K562 (cell line): ENCODE measurements around the gene CRIM1. TPM values are rescaled to one million over a fixed set of nuclear protein-coding genes. Genes with fewer than 3 reads are reported as not detected.

ENCODE experiments used
- CREB1 ChIP-seq, 2 experiments: sonication (generic) in 1 of 2; formaldehyde crosslinking in 1 of 2; IDR thresholded peaks; 2 replicates each; pipeline versions ENCODE4 v1.6.1 to v1.8.0; 2012 to 2022; ENCODE audit warnings: inconsistent platforms in 1 of 2, mild to moderate bottlenecking in 1 of 2, missing genetic modification reagents in 1 of 2, moderate library complexity in 1 of 2
- FUS ChIP-seq: fragments of 200-400 bp; formaldehyde crosslinking; optimal IDR thresholded peaks from 2 replicates; pipeline ENCODE3; 2017; ENCODE audit warnings: low read depth, low read length
- MCM7 ChIP-seq, 2 experiments: fragments of 450-650 bp; IDR thresholded peaks; 2 replicates each; pipeline ENCODE4 v1.6.1; 2016 to 2018
- MED1 ChIP-seq: sonication (generic); formaldehyde crosslinking; IDR thresholded peaks from 2 replicates; pipeline ENCODE4 v1.8.1; 2023; ENCODE audit warnings: missing genetic modification reagents, borderline replicate concordance
- PCBP2 ChIP-seq: fragments of 200-400 bp; formaldehyde crosslinking; IDR thresholded peaks from 2 replicates; pipeline ENCODE4 v1.6.1; 2018; ENCODE audit warnings: low read length, low read depth, mild to moderate bottlenecking, moderate library complexity; ENCODE audit not compliant: poor library complexity, severe bottlenecking
- PREB ChIP-seq: sonication (generic); formaldehyde crosslinking; IDR thresholded peaks from 2 replicates; pipeline ENCODE4 v1.8.1; 2023; ENCODE audit warnings: mild to moderate bottlenecking, missing genetic modification reagents
- ZBED1 ChIP-seq: IDR thresholded peaks from 2 replicates; pipeline ENCODE4 v1.6.1; 2014
- ZNF224 ChIP-seq: sonication (generic); formaldehyde crosslinking; IDR thresholded peaks from 2 replicates; pipeline ENCODE4 v1.8.0; 2022; ENCODE audit warnings: mild to moderate bottlenecking, missing genetic modification reagents
- ZNF79 ChIP-seq: fragments of 250-450 bp; sonication (Bioruptor Pico); IDR thresholded peaks from 2 replicates; pipeline ENCODE4 v1.4.0; 2020; ENCODE audit warnings: low read depth, mild to moderate bottlenecking, moderate library complexity
- polyA plus RNA-seq, 8 experiments: library from polyadenylated mRNA; depleted of rRNA in 4 of 8; stranded (reverse) in 5 of 8; unstranded in 3 of 8; fragments of >200 nt; fragmentation: Nextera tagmentation in 2 of 8; fragmentation: Illumina TruSeq in 1 of 8; extraction: Ambion mirVana in 2 of 8; extraction: Trizol in 1 of 8; gene quantifications; 2 replicates each; pipeline versions ENCODE4 v1.2.1 to v1.2.3, GENCODE V29; 2011 to 2014; ENCODE audit warnings: inconsistent platforms in 1 of 8, missing spikeins in 1 of 8
- total RNA-seq, 7 experiments: library from RNA; depleted of rRNA in 6 of 7; stranded (reverse); fragments of >200 nt in 6 of 7; fragmentation: Illumina TruSeq in 2 of 7; extraction: Trizol in 2 of 7; gene quantifications; 2 replicates each; pipeline versions ENCODE4 v1.2.1 to v1.2.3, GENCODE V29; 2011 to 2021; ENCODE audit warnings: low replicate concordance in 1 of 7
- TF ChIP-seq, protein P1 (sequence below): fragments of 200-600 bp; sonication (generic); IDR thresholded peaks from one replicate; pipeline ENCODE4 v1.6.1; 2012; ENCODE audit warnings: mild to moderate bottlenecking, low read depth, low read length, inconsistent platforms

Gene CRIM1
- total and polyA plus RNA-seq, 9 of the 15 experiments (the other 6 are each of a cell fraction or from before 2014, with no cell fraction given), result 0.01 to 0.36 (median 0.06) TPM; not detected in 1

DNA sequence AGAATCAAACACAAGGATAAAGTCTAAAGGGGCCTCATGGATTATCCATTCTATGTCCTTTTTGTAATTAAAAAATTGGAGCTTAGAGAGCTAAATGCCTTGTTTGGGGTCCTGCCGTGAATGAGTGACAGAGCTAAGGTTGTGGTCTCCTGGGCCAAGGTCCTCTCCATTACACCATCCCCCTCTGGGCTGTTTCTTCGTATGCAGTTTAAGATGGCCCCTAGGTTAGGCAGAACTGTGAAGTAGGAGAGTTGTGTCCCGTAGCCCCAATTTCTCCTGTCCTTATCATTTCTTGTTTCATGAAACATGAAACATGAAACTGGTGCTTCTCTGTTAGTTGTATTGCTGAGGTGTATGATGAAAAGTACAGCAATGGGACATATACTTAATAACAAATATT, 32.9 kb downstream of the CRIM1 start (continued):
- TF ChIP-seq, protein P1, sequence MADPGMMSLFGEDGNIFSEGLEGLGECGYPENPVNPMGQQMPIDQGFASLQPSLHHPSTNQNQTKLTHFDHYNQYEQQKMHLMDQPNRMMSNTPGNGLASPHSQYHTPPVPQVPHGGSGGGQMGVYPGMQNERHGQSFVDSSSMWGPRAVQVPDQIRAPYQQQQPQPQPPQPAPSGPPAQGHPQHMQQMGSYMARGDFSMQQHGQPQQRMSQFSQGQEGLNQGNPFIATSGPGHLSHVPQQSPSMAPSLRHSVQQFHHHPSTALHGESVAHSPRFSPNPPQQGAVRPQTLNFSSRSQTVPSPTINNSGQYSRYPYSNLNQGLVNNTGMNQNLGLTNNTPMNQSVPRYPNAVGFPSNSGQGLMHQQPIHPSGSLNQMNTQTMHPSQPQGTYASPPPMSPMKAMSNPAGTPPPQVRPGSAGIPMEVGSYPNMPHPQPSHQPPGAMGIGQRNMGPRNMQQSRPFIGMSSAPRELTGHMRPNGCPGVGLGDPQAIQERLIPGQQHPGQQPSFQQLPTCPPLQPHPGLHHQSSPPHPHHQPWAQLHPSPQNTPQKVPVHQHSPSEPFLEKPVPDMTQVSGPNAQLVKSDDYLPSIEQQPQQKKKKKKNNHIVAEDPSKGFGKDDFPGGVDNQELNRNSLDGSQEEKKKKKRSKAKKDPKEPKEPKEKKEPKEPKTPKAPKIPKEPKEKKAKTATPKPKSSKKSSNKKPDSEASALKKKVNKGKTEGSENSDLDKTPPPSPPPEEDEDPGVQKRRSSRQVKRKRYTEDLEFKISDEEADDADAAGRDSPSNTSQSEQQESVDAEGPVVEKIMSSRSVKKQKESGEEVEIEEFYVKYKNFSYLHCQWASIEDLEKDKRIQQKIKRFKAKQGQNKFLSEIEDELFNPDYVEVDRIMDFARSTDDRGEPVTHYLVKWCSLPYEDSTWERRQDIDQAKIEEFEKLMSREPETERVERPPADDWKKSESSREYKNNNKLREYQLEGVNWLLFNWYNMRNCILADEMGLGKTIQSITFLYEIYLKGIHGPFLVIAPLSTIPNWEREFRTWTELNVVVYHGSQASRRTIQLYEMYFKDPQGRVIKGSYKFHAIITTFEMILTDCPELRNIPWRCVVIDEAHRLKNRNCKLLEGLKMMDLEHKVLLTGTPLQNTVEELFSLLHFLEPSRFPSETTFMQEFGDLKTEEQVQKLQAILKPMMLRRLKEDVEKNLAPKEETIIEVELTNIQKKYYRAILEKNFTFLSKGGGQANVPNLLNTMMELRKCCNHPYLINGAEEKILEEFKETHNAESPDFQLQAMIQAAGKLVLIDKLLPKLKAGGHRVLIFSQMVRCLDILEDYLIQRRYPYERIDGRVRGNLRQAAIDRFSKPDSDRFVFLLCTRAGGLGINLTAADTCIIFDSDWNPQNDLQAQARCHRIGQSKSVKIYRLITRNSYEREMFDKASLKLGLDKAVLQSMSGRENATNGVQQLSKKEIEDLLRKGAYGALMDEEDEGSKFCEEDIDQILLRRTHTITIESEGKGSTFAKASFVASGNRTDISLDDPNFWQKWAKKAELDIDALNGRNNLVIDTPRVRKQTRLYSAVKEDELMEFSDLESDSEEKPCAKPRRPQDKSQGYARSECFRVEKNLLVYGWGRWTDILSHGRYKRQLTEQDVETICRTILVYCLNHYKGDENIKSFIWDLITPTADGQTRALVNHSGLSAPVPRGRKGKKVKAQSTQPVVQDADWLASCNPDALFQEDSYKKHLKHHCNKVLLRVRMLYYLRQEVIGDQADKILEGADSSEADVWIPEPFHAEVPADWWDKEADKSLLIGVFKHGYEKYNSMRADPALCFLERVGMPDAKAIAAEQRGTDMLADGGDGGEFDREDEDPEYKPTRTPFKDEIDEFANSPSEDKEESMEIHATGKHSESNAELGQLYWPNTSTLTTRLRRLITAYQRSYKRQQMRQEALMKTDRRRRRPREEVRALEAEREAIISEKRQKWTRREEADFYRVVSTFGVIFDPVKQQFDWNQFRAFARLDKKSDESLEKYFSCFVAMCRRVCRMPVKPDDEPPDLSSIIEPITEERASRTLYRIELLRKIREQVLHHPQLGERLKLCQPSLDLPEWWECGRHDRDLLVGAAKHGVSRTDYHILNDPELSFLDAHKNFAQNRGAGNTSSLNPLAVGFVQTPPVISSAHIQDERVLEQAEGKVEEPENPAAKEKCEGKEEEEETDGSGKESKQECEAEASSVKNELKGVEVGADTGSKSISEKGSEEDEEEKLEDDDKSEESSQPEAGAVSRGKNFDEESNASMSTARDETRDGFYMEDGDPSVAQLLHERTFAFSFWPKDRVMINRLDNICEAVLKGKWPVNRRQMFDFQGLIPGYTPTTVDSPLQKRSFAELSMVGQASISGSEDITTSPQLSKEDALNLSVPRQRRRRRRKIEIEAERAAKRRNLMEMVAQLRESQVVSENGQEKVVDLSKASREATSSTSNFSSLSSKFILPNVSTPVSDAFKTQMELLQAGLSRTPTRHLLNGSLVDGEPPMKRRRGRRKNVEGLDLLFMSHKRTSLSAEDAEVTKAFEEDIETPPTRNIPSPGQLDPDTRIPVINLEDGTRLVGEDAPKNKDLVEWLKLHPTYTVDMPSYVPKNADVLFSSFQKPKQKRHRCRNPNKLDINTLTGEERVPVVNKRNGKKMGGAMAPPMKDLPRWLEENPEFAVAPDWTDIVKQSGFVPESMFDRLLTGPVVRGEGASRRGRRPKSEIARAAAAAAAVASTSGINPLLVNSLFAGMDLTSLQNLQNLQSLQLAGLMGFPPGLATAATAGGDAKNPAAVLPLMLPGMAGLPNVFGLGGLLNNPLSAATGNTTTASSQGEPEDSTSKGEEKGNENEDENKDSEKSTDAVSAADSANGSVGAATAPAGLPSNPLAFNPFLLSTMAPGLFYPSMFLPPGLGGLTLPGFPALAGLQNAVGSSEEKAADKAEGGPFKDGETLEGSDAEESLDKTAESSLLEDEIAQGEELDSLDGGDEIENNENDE, result no peak
- TF ChIP-seq MCM7 (IDR thresholded peaks at IDR 0.05) (no peak), ZBED1 (no peak), ZNF79 (CRISPR knock-in tag) (no peak), CREB1 (IDR thresholded peaks at IDR 0.05) (no peak), CREB1 (CRISPR knock-in tag; IDR thresholded peaks at IDR 0.05) (no peak), PREB (no peak), PCBP2 (no peak), MED1 (no peak), FUS (no peak), ZNF224 (no peak)
